ENCODE results near the gene MAML2.

The MAML2 gene

GRCh38 chr11:96339706-96340554 lies 3.1 kb downstream of the MAML2 start:
- no peak for DNase-seq (ENCODE audit: low spot score)

DNA sequence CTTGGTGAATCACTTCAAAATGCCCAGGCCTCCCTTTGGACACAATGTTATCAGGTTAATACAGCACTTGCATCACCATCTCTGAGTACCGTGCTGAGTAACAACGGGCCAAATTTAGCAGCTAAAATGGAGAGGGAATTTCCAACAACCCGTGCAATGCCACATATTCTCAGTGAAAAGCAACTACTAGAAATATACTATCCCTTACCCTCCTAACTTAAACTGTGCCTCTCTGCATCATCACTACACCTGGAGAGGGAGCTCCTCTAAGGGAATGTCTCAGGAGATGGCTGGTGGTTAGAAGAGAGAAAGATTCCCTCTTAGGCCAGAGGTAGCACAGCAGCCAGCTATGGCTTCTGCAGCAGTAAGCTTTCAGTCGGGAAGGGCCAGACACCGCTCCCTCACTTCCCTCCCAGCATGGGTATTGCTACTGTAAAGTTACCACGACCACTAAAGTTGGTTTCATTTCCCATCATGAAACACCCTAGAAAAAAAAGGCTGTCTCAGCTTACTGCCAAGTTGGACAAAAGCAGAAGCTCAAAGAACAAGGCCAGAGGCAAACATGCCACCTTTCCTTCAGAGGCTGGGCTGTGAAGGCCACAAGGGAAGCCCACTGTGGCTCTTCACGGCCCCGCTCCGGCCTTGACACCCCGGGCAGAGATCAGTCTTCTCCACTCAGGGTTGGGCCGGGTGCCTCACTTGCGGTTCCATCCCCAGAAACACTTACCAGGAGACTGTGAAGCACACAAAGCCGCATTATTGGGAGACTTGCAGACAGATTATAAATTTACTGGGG lies 3.9 kb downstream of the MAML2 start:
- DNase-seq (ENCODE audit: low spot score), result no peak

DNA sequence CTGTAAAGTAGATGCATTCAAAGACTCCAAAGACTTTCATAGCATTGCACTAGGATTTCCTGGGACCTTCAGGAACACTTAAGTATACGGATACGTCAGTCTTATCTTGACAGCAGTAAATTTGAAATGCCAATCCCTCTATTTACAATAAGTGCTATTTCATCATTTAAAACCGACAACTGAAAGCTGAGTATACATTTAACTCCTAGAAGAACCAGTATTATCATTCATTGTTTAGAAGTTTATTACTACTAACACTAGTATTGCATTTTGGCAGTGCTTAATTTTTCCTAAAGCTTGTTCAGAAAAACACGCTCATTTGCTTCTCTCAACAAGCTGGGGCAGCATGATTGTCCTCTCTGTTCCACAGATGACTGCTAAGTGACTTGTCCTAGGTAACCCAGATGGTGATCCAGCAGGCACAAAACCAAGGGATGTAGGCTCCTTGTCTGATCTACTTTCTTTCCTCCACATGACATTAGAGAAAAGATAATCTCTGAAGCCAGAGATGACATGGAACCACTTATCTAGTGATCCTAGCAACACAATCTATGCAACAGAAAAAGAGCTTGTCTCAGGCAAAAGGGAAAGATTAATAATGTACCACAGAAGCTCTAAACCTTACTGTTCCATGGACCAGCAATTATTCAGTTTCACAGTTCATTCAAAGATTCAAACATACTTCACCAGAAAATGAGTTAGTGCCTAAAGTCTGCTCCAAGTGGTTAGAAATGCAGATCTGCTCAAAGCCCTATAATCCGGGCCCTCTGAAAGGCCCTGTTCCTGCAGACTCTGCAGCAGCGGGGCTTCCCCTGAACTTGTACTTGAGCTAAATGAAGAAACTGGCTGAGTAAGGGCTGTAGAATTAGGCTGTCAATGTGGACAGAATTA lies 5.2 kb downstream of the MAML2 start:
- no peak for DNase-seq (ENCODE audit: low spot score)

- DNase-seq (ENCODE audit: low spot score), result no peak
Observed at GRCh38 chr11:96335388-96335787, 7.6 kb downstream of the MAML2 start.

- DNase-seq (ENCODE audit: low spot score), result no peak
Observed at GRCh38 chr11:96334219-96334618, 8.8 kb downstream of the MAML2 start.

DNA sequence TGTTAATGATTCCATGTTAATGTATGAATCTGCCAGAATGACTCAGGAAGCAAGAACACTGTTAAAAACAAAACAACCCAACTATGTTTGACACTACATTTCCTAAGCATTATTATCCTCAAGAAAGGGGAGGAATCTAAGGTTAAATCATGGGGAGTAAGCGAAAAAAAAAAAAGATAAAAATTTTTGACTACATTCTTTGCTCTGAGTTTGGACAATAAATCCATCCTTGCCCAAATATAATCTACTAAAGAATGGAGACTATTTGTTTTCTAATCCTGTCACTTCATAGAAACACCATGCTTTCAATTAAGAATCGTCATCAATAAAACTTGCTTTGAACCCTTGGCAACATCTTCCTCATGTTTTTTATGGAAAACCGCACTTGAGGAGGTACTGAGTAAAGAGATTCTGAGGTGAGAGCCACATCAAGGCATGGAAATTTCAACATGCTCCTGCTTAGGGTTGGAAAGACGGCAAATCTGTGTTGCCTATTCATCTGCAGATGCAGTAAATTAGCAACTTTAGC lies 9.7 kb downstream of the MAML2 start:
- DNase-seq (ENCODE audit: low spot score), result no peak

DNA sequence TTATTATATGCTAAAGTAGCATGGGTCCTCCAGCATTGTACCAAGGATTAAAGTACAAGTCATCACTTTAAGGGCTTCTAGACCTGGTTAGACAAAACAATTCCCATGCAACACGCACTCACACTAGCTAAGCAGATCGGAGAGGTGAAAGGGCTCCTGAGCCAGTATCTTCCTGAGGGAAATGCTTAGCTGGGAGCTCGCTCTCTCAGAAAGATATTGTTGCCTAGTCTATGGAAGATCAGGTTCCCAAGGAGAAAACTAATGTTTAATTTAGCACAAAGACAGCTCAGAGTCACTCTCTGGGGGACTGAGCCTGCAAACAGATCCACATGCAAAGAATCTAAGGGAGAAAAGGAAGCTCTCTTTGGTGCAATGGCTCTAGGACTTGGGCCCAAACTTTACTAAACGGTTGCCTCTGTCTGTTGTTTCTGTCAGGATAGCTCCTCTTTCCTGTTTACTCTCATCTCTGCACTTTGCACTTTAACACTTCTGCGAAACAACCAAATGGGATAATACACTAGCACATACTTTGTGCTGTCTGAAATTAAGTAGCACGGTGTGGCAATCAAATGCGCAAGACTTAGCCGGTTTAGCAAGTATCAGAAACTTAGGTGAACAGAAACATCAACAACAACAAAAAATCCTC lies 10.7 kb downstream of the MAML2 start:
- DNase-seq (ENCODE audit: low spot score), result no peak

DNA sequence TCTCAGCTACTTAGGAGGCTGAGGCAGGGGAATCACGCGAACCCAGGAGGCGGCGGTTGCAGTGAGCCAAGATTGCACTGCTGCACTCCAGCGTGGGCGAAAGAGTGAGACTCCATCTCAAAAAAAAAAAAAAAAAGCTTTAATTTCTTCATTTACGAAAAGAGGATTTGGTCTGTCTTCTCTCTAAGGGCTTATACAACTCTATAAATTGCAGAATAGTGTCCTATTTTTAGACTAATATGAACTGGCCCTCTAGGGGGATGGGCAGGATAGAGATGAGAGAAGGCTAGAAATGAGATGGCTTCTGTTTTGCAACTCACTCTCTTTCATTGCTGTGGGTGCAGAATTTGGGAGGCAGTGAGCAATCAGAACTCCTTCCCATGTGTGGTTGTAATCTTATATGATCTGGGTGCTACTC lies 11.3 kb downstream of the MAML2 start:
- no peak for DNase-seq (ENCODE audit: low spot score)

DNA sequence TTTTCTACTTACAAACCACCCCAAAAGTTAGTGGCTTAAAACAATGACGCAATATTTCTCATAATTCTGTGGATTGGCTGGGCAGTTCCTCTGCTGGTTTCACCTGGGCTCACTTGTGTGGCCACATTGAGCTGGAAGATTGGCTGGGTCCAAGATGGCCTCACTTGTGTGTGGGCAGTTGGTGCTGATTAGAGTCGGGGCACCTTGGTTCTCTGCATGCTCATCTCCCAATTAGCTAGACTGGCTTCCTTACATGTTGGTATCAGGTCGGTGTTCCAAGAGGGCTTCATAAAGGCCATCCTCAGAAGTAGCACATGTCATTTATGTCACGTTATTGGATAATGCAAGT lies 12.5 kb downstream of the MAML2 start:
- DNase-seq (ENCODE audit: low spot score), result no peak

- DNase-seq (ENCODE audit: low spot score), result no peak
Observed at GRCh38 chr11:96329855-96330510, 13.0 kb downstream of the MAML2 start.

GRCh38 chr11:96329419-96329818 lies 13.6 kb downstream of the MAML2 start:
- no peak for DNase-seq (ENCODE audit: low spot score)

DNA sequence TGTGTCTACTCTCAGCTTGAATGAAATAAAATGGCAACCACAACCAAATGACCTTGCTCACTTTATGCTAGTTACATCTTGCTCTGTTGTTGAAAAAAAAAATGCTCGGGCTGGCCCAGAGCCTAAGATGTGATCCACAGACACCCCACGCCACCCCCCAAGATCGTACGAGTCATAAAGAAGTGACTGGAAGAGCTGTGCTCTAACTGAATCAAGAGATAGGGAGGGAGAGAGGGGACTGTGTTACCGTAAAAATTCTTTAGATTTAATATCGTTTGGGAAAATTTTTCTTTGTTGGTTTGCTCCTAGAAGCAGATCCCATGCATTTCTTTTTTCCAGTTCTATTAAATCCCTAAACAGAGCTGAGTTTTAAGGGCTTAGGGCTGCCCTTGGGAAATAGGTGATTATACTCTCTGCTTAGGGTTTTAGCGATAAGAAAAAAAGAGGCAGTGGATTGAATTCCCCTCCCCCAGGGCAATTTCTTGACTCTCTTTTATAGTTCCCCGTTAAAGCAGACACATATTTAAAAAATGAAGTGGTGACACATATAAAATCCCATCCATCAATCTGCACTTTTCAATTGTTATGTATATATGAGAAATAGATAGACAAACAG lies 14.5 kb downstream of the MAML2 start:
- no peak for DNase-seq (ENCODE audit: low spot score)

- DNase-seq (ENCODE audit: low spot score), result no peak
Observed at GRCh38 chr11:96326959-96327358, 16.0 kb downstream of the MAML2 start.

- peak; percentile 74 for DNase-seq (ENCODE audit: low spot score)
Observed at GRCh38 chr11:96324912-96325311, 18.1 kb downstream of the MAML2 start.

- DNase-seq (ENCODE audit: low spot score), result no peak
Observed at GRCh38 chr11:96323642-96323985, 19.4 kb downstream of the MAML2 start.

DNA sequence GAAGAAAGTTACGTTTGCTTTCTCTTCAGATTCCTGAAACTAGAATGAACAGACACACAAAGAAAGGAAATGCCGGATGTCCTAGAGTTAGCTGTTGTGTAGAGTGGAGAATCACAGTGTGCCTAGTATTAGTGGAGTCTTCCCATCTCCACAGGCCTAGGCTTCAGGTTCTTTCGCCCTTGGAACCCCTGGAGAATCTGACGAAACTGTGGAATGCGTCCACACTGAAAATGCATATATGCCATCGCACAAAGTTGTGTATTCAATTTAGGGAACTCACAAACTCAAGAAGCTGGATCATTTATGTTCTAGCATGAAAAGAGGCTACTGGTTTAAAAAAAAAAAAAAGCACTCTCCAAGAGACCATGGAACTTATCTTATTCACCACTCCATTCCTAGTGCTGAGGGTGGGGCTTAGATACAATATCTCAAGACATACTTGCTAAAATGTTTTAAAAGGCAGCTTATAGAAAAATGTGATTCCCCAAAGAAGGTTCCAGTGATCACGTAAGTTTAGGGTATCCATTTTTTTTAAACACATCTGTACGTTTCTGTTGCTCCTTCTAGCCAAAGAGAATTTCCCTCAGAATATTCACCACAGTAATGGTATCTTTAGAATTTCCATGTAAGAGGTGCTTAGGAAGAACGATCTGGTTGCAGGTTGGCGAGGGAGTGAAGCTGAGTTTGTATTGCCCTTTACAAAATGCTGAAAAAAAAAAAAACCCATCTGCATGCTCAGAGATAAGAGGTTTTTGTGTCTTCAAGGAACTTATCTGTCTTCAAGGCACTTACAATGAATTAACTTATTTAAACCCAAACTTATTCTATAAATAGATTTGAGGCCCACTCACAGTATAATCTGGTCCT lies 20.0 kb downstream of the MAML2 start:
- DNase-seq (ENCODE audit: low spot score), result no peak

GRCh38 chr11:96321091-96321490 lies 21.9 kb downstream of the MAML2 start:
- DNase-seq (ENCODE audit: low spot score), result no peak

GRCh38 chr11:96319898-96320656 lies 22.9 kb downstream of the MAML2 start:
- DNase-seq (ENCODE audit: low spot score), result no peak

GRCh38 chr11:96318850-96319249 lies 24.1 kb downstream of the MAML2 start:
- DNase-seq (ENCODE audit: low spot score), result no peak

Measured in SW480 (cell line).